ENCODE measurements around the gene KLHL4.

GRCh38 chrX:87679849-87680248 lies 162.2 kb downstream of the KLHL4 start:
- TF ChIP-seq POLR2A (IDR thresholded peaks at IDR 0.05) (no peak), POLR2AphosphoS5 (IDR thresholded peaks at IDR 0.05) (no peak)
